B cell (primary cell): Measurements from ENCODE around the gene CACNA1D. TPM values are rescaled to one million over a fixed set of nuclear protein-coding genes. Genes with fewer than 3 reads are reported as not detected.
"Not testable (repeated sequence)": the region's sequence is repeated elsewhere in the genome, so short reads cannot be mapped to it uniquely, and the experiment has no call there.

Experiments
- ATAC-seq: fragments of 200-7000 bp; cut with Tn5 transposase; one replicate; pipeline ENCODE4 v1.10.0; 2021; ENCODE audit warnings: low read depth, mild to moderate bottlenecking, moderate number of reproducible peaks, moderate library complexity
- CTCF ChIA-PET: fragments of 350-600 bp; sonication (Branson Sonifier 250); formaldehyde crosslinking; loops from one replicate; lab custom pipeline; 2021; ENCODE audit warnings: antibody characterized with exemption, inconsistent platforms; lab: Charles Lee
- POLR2A ChIA-PET: fragments of 350-600 bp; sonication (Branson Sonifier 250); formaldehyde crosslinking; loops from one replicate; lab custom pipeline; 2021; ENCODE audit warnings: antibody characterized with exemption; lab: Charles Lee
- DNase-seq: peaks from one replicate; pipeline ENCODE4 v3.0.0; 2013
- H2AFZ ChIP-seq: 2 replicates; pipeline ENCODE4 v1.6.1; 2012; ENCODE audit warnings: mild to moderate bottlenecking, low read depth, low read length; ENCODE audit not compliant: insufficient read depth, poor library complexity, severe bottlenecking
- H3K27ac ChIP-seq, 2 donors: 1 replicate in 1 of 2; 2 replicates in 1 of 2; pipeline ENCODE4 v1.5.1; 2012 to 2013; ENCODE audit warnings: low read length in 2 of 2, mild to moderate bottlenecking in 2 of 2, moderate library complexity in 1 of 2
- H3K27me3 ChIP-seq, 4 experiments: fragments of 200-600 bp in 1 of 4; sonication (generic) in 1 of 4; replicated peaks in 1 of 4; 1 replicate in 2 of 4; 2 replicates in 2 of 4; pipeline versions ENCODE4 v1.6.1 to v1.7.0; 2013 to 2016; ENCODE audit warnings: low read length in 3 of 4, mild to moderate bottlenecking in 2 of 4, mixed read lengths in 1 of 4, moderate library complexity in 1 of 4; ENCODE audit not compliant: insufficient read depth in 4 of 4, control insufficient read depth in 3 of 4; ENCODE audit errors: control extremely low read depth in 1 of 4
- H3K36me3 ChIP-seq, 2 experiments: replicated peaks in 1 of 2; 1 replicate in 1 of 2; 2 replicates in 1 of 2; pipeline versions ENCODE4 v1.6.1 to v1.7.1; 2013; ENCODE audit warnings: low read length in 1 of 2; ENCODE audit not compliant: insufficient read depth in 2 of 2, control insufficient read depth in 1 of 2; ENCODE audit errors: control extremely low read depth in 1 of 2, extremely low read depth in 1 of 2
- H3K4me1 ChIP-seq, 2 donors: fragments of 200-600 bp in 1 of 2; sonication (generic) in 1 of 2; 1 replicate in 1 of 2; 2 replicates in 1 of 2; pipeline versions ENCODE4 v1.5.1 to v1.6.1; 2013 to 2017; ENCODE audit warnings: low read length in 2 of 2; ENCODE audit not compliant: control insufficient read depth in 2 of 2, insufficient read depth in 2 of 2
- H3K4me2 ChIP-seq: replicated peaks from 2 replicates; pipeline ENCODE3; 2012; ENCODE audit warnings: mild to moderate bottlenecking, low read depth, low read length; ENCODE audit not compliant: poor library complexity, severe bottlenecking
- H3K4me3 ChIP-seq, 5 experiments: fragments of 200-600 bp in 1 of 5; sonication (generic) in 1 of 5; 1 replicate in 3 of 5; 2 replicates in 2 of 5; pipeline versions ENCODE4 v1.5.1 to v1.7.0; 2011 to 2016; ENCODE audit warnings: low read length in 4 of 5, mild to moderate bottlenecking in 4 of 5, low read depth in 2 of 5, control low read depth in 1 of 5, moderate library complexity in 1 of 5; ENCODE audit not compliant: insufficient read depth in 1 of 5; ENCODE audit errors: control extremely low read depth in 1 of 5, extremely low read depth in 1 of 5
- H3K79me2 ChIP-seq: fragments of 200-600 bp; sonication (generic); one replicate; pipeline ENCODE4 v1.6.0; 2016; ENCODE audit warnings: low read length; ENCODE audit not compliant: control insufficient read depth, insufficient read depth
- H3K9ac ChIP-seq: fragments of 200-600 bp; sonication (generic); 2 replicates; pipeline ENCODE4 v1.6.1; 2017; ENCODE audit warnings: mild to moderate bottlenecking, low read length, moderate library complexity
- H3K9me3 ChIP-seq, 3 donors: one replicate each; pipeline versions ENCODE4 v1.6.1 to v1.7.1; 2013; ENCODE audit warnings: low read length in 2 of 3; ENCODE audit not compliant: control insufficient read depth in 2 of 3, insufficient read depth in 1 of 3; ENCODE audit errors: control extremely low read depth in 1 of 3
- H4K20me1 ChIP-seq: 2 replicates; pipeline ENCODE4 v1.6.0; 2012; ENCODE audit warnings: mild to moderate bottlenecking, low read length; ENCODE audit not compliant: insufficient read depth, control insufficient read depth, poor library complexity, severe bottlenecking
- H3K27ac Mint-ChIP-seq: one replicate; pipeline ENCODE4 v1.8.0; 2021; ENCODE audit warnings: mixed read lengths
- H3K27me3 Mint-ChIP-seq: one replicate; pipeline ENCODE4 v1.8.0; 2021; ENCODE audit warnings: mixed read lengths
- H3K4me1 Mint-ChIP-seq: one replicate; pipeline ENCODE4 v1.8.0; 2021; ENCODE audit warnings: mixed read lengths
- H3K4me3 Mint-ChIP-seq: one replicate; pipeline ENCODE4 v1.8.0; 2021; ENCODE audit warnings: mixed read lengths
- H3K9me3 Mint-ChIP-seq: one replicate; pipeline ENCODE4 v1.8.0; 2022; ENCODE audit warnings: mixed read lengths; ENCODE audit not compliant: insufficient read depth
- CTCF ChIP-seq: fragments of 200-600 bp; IDR thresholded peaks from one replicate; pipeline ENCODE4 v1.8.0; 2022; ENCODE audit warnings: antibody characterized with exemption, mild to moderate bottlenecking
- EZH2 ChIP-seq: IDR thresholded peaks from 2 replicates; pipeline ENCODE4 v1.6.1; 2012; ENCODE audit warnings: borderline replicate concordance, low read depth, mild to moderate bottlenecking, moderate library complexity, low read length; ENCODE audit not compliant: insufficient read depth, poor library complexity, severe bottlenecking
- WGBS: methylation state at CpG from one replicate; pipeline ENCODE4 v1.1.5; 2013; ENCODE audit warnings: missing lambda C conversion rate; ENCODE audit not compliant: insufficient coverage; 5-methylcytosine and 5-hydroxymethylcytosine counted together
- intact Hi-C: fragments of 100-400 bp; cut with micrococcal nuclease; formaldehyde crosslinking; loops from one replicate; pipeline ENCODE4 v1.10.0; 2022
- polyA plus RNA-seq: library from polyadenylated mRNA; depleted of rRNA; stranded (reverse); fragments of >200 nt; gene quantifications from 2 replicates; pipeline ENCODE4 v1.2.3, GENCODE V29; 2012
- total RNA-seq, 2 donors: library from RNA; stranded (reverse); fragments of 120-200 nt in 1 of 2; gene quantifications; 1 replicate in 1 of 2; 2 replicates in 1 of 2; pipeline versions ENCODE4 v1.2.3 to v1.2.4, GENCODE V29; 2013 to 2022

CACNA1D gene
- total and polyA plus RNA-seq, 2 donors (not counting 1 experiment from before 2014, with no cell fraction given) = 0.06 to 0.07 TPM

GRCh38 chr3:53473422-53473821 is 21.0 kb upstream of the CACNA1D start:
- Histone ChIP-seq H3K4me2 (no peak overlapping the region), H3K79me2 (no peaks in the 10 kb centered on the region), H3K9ac (no peak overlapping the region), H3K4me3 (no peak overlapping the region), H3K27me3 (no peaks in the 10 kb centered on the region), H3K4me1 (no peaks in the 10 kb centered on the region), H2AFZ (no peak overlapping the region), H3K36me3 (no peaks in the 10 kb centered on the region), H3K27ac (no peak overlapping the region), H4K20me1 (no peaks in the 10 kb centered on the region), H3K9me3 (peaks cover 0 to 4% (median 0%) of the 10 kb centered on the region in 3 donors)
- Mint-ChIP-seq H3K27ac (no peak overlapping the region), H3K9me3 (peaks cover 6% of the 10 kb centered on the region), H3K27me3 (peaks cover 43% of the 10 kb centered on the region), H3K4me3 (no peak overlapping the region), H3K4me1 (peaks cover 4% of the 10 kb centered on the region)
- ChIA-PET POLR2A (no interaction called here), CTCF (no interaction called here)
- ATAC-seq (no peak), DNase-seq (no peak)
- 77% methylated on average over 2 of the region's 2 CpGs for WGBS
- intact Hi-C loops = no loop called here
- TF ChIP-seq EZH2 (no peak), CTCF (no peak)

GRCh38 chr3:53476372-53476771 is 18.0 kb upstream of the CACNA1D start:
- H3K4me3 ChIP-seq, H3K27me3 ChIP-seq, H3K4me1 Mint-ChIP-seq, H2AFZ ChIP-seq, H3K9me3 Mint-ChIP-seq, H3K9me3 ChIP-seq, H3K4me3 Mint-ChIP-seq, CTCF ChIA-PET, DNase-seq, H3K36me3 ChIP-seq, H3K27ac ChIP-seq, ATAC-seq, POLR2A ChIA-PET, intact Hi-C loops, H4K20me1 ChIP-seq, H3K4me2 ChIP-seq, H3K27ac Mint-ChIP-seq, H3K4me1 ChIP-seq, H3K79me2 ChIP-seq, H3K9ac ChIP-seq: not testable (repeated sequence)
- no CpG with 5 or more reads among the region's 3 CpGs for WGBS
- H3K27me3 Mint-ChIP-seq = peaks cover 35% of the 10 kb centered on the region

GRCh38 chr3:53477689-53478088 is 16.7 kb upstream of the CACNA1D start:
- not testable (repeated sequence) for ATAC-seq, H3K9me3 Mint-ChIP-seq
- H3K27me3 Mint-ChIP-seq = peaks cover 34% of the 10 kb centered on the region

More at GRCh38 chr3:53477689-53478088, 16.7 kb upstream of the CACNA1D start:
- H3K79me2 ChIP-seq, H3K4me3 Mint-ChIP-seq, H3K9ac ChIP-seq, H4K20me1 ChIP-seq, H3K4me3 ChIP-seq, H3K4me2 ChIP-seq, H3K27ac Mint-ChIP-seq, H3K4me1 ChIP-seq, POLR2A ChIA-PET, DNase-seq, intact Hi-C loops, H3K9me3 ChIP-seq, H3K36me3 ChIP-seq, H3K27ac ChIP-seq, H3K4me1 Mint-ChIP-seq, H2AFZ ChIP-seq, CTCF ChIA-PET: not testable (repeated sequence)
- WGBS = no CpG with 5 or more reads among the region's 1 CpG
- peaks cover 0 to 10% (median 2%) of the 10 kb centered on the region in 4 experiments for H3K27me3 ChIP-seq
